ENCODE data around the gene GRM8. TPM values are rescaled to one million over a fixed set of nuclear protein-coding genes. Genes with fewer than 3 reads are reported as not detected.

The GRM8 gene
- total RNA-seq, 1 experiment from 2014 or later: 1.8 TPM

DNA sequence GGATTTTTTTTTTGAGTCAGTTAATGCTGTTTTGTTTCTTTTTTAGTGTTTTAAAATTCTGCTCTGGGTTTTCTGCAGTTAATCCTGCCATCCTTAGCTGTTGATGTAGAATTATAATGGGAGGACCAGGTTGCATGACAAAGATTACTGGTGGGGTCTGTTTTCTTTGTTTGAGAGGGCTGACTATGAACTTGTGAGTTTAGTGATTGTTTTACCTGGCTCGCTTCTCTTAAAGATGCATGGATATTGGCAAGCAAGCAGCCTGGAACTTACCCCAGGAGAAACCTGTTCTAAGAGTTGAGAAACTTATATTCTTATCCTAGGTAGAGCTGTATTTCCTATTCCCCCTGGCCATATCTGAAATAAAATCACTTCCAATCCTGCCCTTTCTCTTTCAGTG, 727.8 kb downstream of the GRM8 start:
- H3K4ac ChIP-seq (ENCODE audit: low read depth, low read length): no peak overlapping the region
- no peak overlapping the region for H2BK5ac ChIP-seq (ENCODE audit: insufficient read length, low read length)
- H3K18ac ChIP-seq (ENCODE audit: insufficient read length, low read depth, low read length): no peak overlapping the region
- no peak overlapping the region for H3K14ac ChIP-seq (ENCODE audit: insufficient read depth, low read length)
- no peak overlapping the region for H2AFZ ChIP-seq (ENCODE audit: low read length)
- no peak overlapping the region for H4K5ac ChIP-seq (ENCODE audit: insufficient read length, low read depth, low read length)
- peak overlapping the region in 2 of 3 experiments; percentile 24 to 54; a peak in 3 of 7 replicates for H3K27ac Mint-ChIP-seq
- no peak overlapping the region for H3K27ac ChIP-seq (ENCODE audit: insufficient read length, low read depth, low read length)
- DNase-seq: no peak
- peaks cover 26 to 28% of the 10 kb centered on the region in 2 experiments for H3K4me1 Mint-ChIP-seq
- H2BK15ac ChIP-seq (ENCODE audit: low read depth, low read length): no peak overlapping the region
- no peaks in the 10 kb centered on the region for H3K79me1 ChIP-seq (ENCODE audit: insufficient read depth, low read depth, low read length, poor library complexity, severe bottlenecking)
- H3K27me3 ChIP-seq (ENCODE audit: insufficient read depth, low read length): no peaks in the 10 kb centered on the region
- no peaks in the 10 kb centered on the region for H3K4me1 ChIP-seq (ENCODE audit: insufficient read depth, low read length)
- no peak overlapping the region for H2BK20ac ChIP-seq (ENCODE audit: low read depth, low read length, poor library complexity, severe bottlenecking)
- no peak overlapping the region for H4K8ac ChIP-seq (replicated peaks; ENCODE audit: insufficient read length, low read depth, low read length)
- H3K4me3 Mint-ChIP-seq: no peak overlapping the region
- H3K23ac ChIP-seq (ENCODE audit: insufficient read length, low read depth, low read length): no peak overlapping the region
- TF ChIP-seq, protein P1, sequence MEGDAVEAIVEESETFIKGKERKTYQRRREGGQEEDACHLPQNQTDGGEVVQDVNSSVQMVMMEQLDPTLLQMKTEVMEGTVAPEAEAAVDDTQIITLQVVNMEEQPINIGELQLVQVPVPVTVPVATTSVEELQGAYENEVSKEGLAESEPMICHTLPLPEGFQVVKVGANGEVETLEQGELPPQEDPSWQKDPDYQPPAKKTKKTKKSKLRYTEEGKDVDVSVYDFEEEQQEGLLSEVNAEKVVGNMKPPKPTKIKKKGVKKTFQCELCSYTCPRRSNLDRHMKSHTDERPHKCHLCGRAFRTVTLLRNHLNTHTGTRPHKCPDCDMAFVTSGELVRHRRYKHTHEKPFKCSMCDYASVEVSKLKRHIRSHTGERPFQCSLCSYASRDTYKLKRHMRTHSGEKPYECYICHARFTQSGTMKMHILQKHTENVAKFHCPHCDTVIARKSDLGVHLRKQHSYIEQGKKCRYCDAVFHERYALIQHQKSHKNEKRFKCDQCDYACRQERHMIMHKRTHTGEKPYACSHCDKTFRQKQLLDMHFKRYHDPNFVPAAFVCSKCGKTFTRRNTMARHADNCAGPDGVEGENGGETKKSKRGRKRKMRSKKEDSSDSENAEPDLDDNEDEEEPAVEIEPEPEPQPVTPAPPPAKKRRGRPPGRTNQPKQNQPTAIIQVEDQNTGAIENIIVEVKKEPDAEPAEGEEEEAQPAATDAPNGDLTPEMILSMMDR (conservative IDR thresholded peaks at IDR 0.05): no peak
- no peak overlapping the region for H2AK5ac ChIP-seq (ENCODE audit: insufficient read length, low read length)
- no peaks in the 10 kb centered on the region for H3K9me3 ChIP-seq (ENCODE audit: control insufficient read depth, low read depth, low read length)
- no peak overlapping the region for H3K4me2 ChIP-seq (ENCODE audit: insufficient read depth, insufficient read length, low read length)
- H3K9ac ChIP-seq (ENCODE audit: extremely low read depth, insufficient read length, low read length): no peak overlapping the region
- H2BK120ac ChIP-seq (ENCODE audit: low read depth, low read length, poor library complexity, severe bottlenecking): no peak overlapping the region
- no peak overlapping the region for H4K91ac ChIP-seq (ENCODE audit: insufficient read length, low read depth, low read length)
- H3K79me2 ChIP-seq (ENCODE audit: insufficient read depth, low read length): no peaks in the 10 kb centered on the region
- H3K56ac ChIP-seq (ENCODE audit: insufficient read length, low read depth, low read length): no peak overlapping the region
- no peaks in the 10 kb centered on the region for H3K23me2 ChIP-seq (ENCODE audit: insufficient read length, low read depth, low read length, poor library complexity, severe bottlenecking)
- H3K9me3 Mint-ChIP-seq: no peaks in the 10 kb centered on the region
- no peak overlapping the region for H2BK12ac ChIP-seq (ENCODE audit: insufficient read length, low read depth, low read length)
- H3K36me3 Mint-ChIP-seq (ENCODE audit: insufficient read depth in 1 of 3, low read depth in 3 of 3): no peaks in the 10 kb centered on the region
- WGBS (ENCODE audit: extremely low coverage, insufficient read length, low lambda C conversion rate): no CpG with 5 or more reads among the region's 1 CpG
- H4K20me1 ChIP-seq (ENCODE audit: control insufficient read depth, insufficient read depth, insufficient read length): no peaks in the 10 kb centered on the region
- H3T11ph ChIP-seq (ENCODE audit: low read length): no peak overlapping the region
- H3K27me3 Mint-ChIP-seq (ENCODE audit: low read depth): no peaks in the 10 kb centered on the region

Data from H9 (cell line).